ENCODE measurements around the gene COL6A2. TPM values are rescaled to one million over a fixed set of nuclear protein-coding genes. Genes with fewer than 3 reads are reported as not detected.

Gene COL6A2
- total RNA-seq, 1 experiment from 2014 or later, result 111 TPM

GRCh38 chr21:46089285-46089684 is 8.6 kb upstream of the COL6A2 start (continued):
- TF ChIP-seq ZNF263 (CRISPR knock-in tag; IDR thresholded peaks at IDR 0.05; ENCODE audit: low read depth) (no peak), TEAD1 (CRISPR knock-in tag; IDR thresholded peaks at IDR 0.05) (no peak), GTF2I (CRISPR knock-in tag; conservative IDR thresholded peaks at IDR 0.05) (no peak)

GRCh38 chr21:46091118-46091517 is 6.8 kb upstream of the COL6A2 start:
- CTCF ChIA-PET, result no interaction called here
- no peak for ATAC-seq
- no peaks in the 10 kb centered on the region for H3K4me1 Mint-ChIP-seq
- no peak overlapping the region for H3K27ac Mint-ChIP-seq
- no peak for DNase-seq (ENCODE audit: low spot score)
- no peak overlapping the region for H3K4me3 Mint-ChIP-seq
- POLR2A ChIA-PET, result no interaction called here
- peaks cover 41% of the 10 kb centered on the region for H3K36me3 Mint-ChIP-seq
- H3K27me3 Mint-ChIP-seq (ENCODE audit: low read depth), result peaks cover 4% of the 10 kb centered on the region
- H3K9me3 Mint-ChIP-seq, result peaks cover 65% of the 10 kb centered on the region
- TF ChIP-seq USF2 (CRISPR knock-in tag; IDR thresholded peaks at IDR 0.05) (no peak), ZNF138 (CRISPR knock-in tag; conservative IDR thresholded peaks at IDR 0.05) (no peak), ZNF232 (CRISPR knock-in tag; IDR thresholded peaks at IDR 0.05) (no peak), FOXP4 (CRISPR knock-in tag; IDR thresholded peaks at IDR 0.05) (no peak), FOXP1 (CRISPR knock-in tag; IDR thresholded peaks at IDR 0.05; ENCODE audit: borderline replicate concordance) (no peak), MXD4 (CRISPR knock-in tag; IDR thresholded peaks at IDR 0.05; ENCODE audit: borderline replicate concordance) (no peak), ZNF671 (CRISPR knock-in tag; IDR thresholded peaks at IDR 0.05) (no peak), CREM (CRISPR knock-in tag; IDR thresholded peaks at IDR 0.05) (no peak), ZNF396 (CRISPR knock-in tag; IDR thresholded peaks at IDR 0.05; ENCODE audit: borderline replicate concordance) (no peak), AFF4 (CRISPR knock-in tag; IDR thresholded peaks at IDR 0.05; ENCODE audit: borderline replicate concordance) (no peak), ZNF317 (CRISPR knock-in tag; IDR thresholded peaks at IDR 0.05; ENCODE audit: borderline replicate concordance, low read depth) (no peak), FOXK1 (CRISPR knock-in tag; IDR thresholded peaks at IDR 0.05) (no peak)

GRCh38 chr21:46091631-46092025 is 6.3 kb upstream of the COL6A2 start:
- DNase-seq (ENCODE audit: low spot score), result no peak
- Mint-ChIP-seq H3K4me1 (no peaks in the 10 kb centered on the region), H3K27me3 (ENCODE audit: low read depth) (peaks cover 4% of the 10 kb centered on the region), H3K4me3 (no peak overlapping the region), H3K36me3 (peaks cover 41% of the 10 kb centered on the region), H3K9me3 (peaks cover 64% of the 10 kb centered on the region), H3K27ac (no peak overlapping the region)
- POLR2A ChIA-PET, result no interaction called here
- no peak for ATAC-seq
- CTCF ChIA-PET, result no interaction called here
- TF ChIP-seq EMX1 (CRISPR knock-in tag; IDR thresholded peaks at IDR 0.05) (no peak), IRF2 (CRISPR knock-in tag; IDR thresholded peaks at IDR 0.05; ENCODE audit: borderline replicate concordance, low read depth) (no peak), E2F5 (CRISPR knock-in tag; IDR thresholded peaks at IDR 0.05) (no peak), NFATC4 (CRISPR knock-in tag; IDR thresholded peaks at IDR 0.05) (no peak), FOXJ3 (CRISPR knock-in tag; IDR thresholded peaks at IDR 0.05; ENCODE audit: borderline replicate concordance) (no peak), MYBL2 (CRISPR knock-in tag; IDR thresholded peaks at IDR 0.05) (no peak), SOX15 (CRISPR knock-in tag; IDR thresholded peaks at IDR 0.05) (no peak), ATF1 (CRISPR knock-in tag; IDR thresholded peaks at IDR 0.05) (no peak), ZNF232 (CRISPR knock-in tag; IDR thresholded peaks at IDR 0.05) (no peak), USF1 (CRISPR knock-in tag; IDR thresholded peaks at IDR 0.05) (no peak), ZNF281 (CRISPR knock-in tag; IDR thresholded peaks at IDR 0.05) (no peak)
